ENCODE measurements around the gene LDHAL6B.

The LDHAL6B gene

GRCh38 chr15:59227021-59227420 is 20.4 kb downstream of the LDHAL6B start:
- no peak overlapping the region for H3K27ac ChIP-seq
- H3K36me3 ChIP-seq (ENCODE audit: insufficient read depth), result no peaks in the 10 kb centered on the region
- no peaks in the 10 kb centered on the region for H3K79me2 ChIP-seq (ENCODE audit: insufficient read depth, low read depth)
- H3K9ac ChIP-seq, result no peak overlapping the region
- H3K27me3 ChIP-seq (ENCODE audit: insufficient read depth, low read depth), result no peaks in the 10 kb centered on the region
- no peaks in the 10 kb centered on the region for H4K20me1 ChIP-seq (ENCODE audit: insufficient read depth)
- H3K4me2 ChIP-seq, result no peak overlapping the region
- no peaks in the 10 kb centered on the region for H3K4me1 ChIP-seq (ENCODE audit: low read depth, poor library complexity, severe bottlenecking)
- no peak overlapping the region for H3K4me3 ChIP-seq (IDR thresholded peaks at IDR 0.05; ENCODE audit: insufficient read depth, low read depth, low read length)
- H2AFZ ChIP-seq (ENCODE audit: low read depth), result no peak overlapping the region
- no peak for TF ChIP-seq CTCF (conservative IDR thresholded peaks at IDR 0.05; ENCODE audit: low read depth, low read length)

GRCh38 chr15:59229015-59229414 is 22.4 kb downstream of the LDHAL6B start:
- Histone ChIP-seq H3K27ac (no peak overlapping the region), H2AFZ (ENCODE audit: low read depth) (no peak overlapping the region), H3K27me3 (ENCODE audit: insufficient read depth, low read depth) (no peaks in the 10 kb centered on the region), H3K4me2 (no peak overlapping the region), H3K79me2 (ENCODE audit: insufficient read depth, low read depth) (no peaks in the 10 kb centered on the region), H3K4me3 (IDR thresholded peaks at IDR 0.05; ENCODE audit: insufficient read depth, low read depth, low read length) (no peak overlapping the region), H3K36me3 (ENCODE audit: insufficient read depth) (no peaks in the 10 kb centered on the region), H3K4me1 (ENCODE audit: low read depth, poor library complexity, severe bottlenecking) (no peaks in the 10 kb centered on the region), H3K9ac (no peak overlapping the region), H4K20me1 (ENCODE audit: insufficient read depth) (no peaks in the 10 kb centered on the region)
- no peak for TF ChIP-seq CTCF (conservative IDR thresholded peaks at IDR 0.05; ENCODE audit: low read depth, low read length)

- no peaks in the 10 kb centered on the region for H4K20me1 ChIP-seq (ENCODE audit: insufficient read depth)
- TF ChIP-seq CTCF (conservative IDR thresholded peaks at IDR 0.05; ENCODE audit: low read depth, low read length), result no peak
Observed at GRCh38 chr15:59229453-59229852, 22.8 kb downstream of the LDHAL6B start.

GRCh38 chr15:59230531-59231055 is 23.9 kb downstream of the LDHAL6B start:
- Histone ChIP-seq H3K4me2 (no peak overlapping the region), H3K36me3 (ENCODE audit: insufficient read depth) (no peaks in the 10 kb centered on the region), H4K20me1 (ENCODE audit: insufficient read depth) (no peaks in the 10 kb centered on the region), H3K27ac (no peak overlapping the region), H2AFZ (ENCODE audit: low read depth) (no peak overlapping the region), H3K79me2 (ENCODE audit: insufficient read depth, low read depth) (no peaks in the 10 kb centered on the region), H3K9ac (no peak overlapping the region), H3K4me3 (IDR thresholded peaks at IDR 0.05; ENCODE audit: insufficient read depth, low read depth, low read length) (no peak overlapping the region), H3K27me3 (ENCODE audit: insufficient read depth, low read depth) (no peaks in the 10 kb centered on the region), H3K4me1 (ENCODE audit: low read depth, poor library complexity, severe bottlenecking) (no peaks in the 10 kb centered on the region)
- TF ChIP-seq CTCF (conservative IDR thresholded peaks at IDR 0.05; ENCODE audit: low read depth, low read length), result no peak

More at GRCh38 chr15:59229453-59229852, 22.8 kb downstream of the LDHAL6B start:
- Histone ChIP-seq H3K4me2 (no peak overlapping the region), H3K9ac (no peak overlapping the region), H3K4me1 (ENCODE audit: low read depth, poor library complexity, severe bottlenecking) (no peaks in the 10 kb centered on the region), H3K27ac (no peak overlapping the region), H2AFZ (ENCODE audit: low read depth) (no peak overlapping the region), H3K27me3 (ENCODE audit: insufficient read depth, low read depth) (no peaks in the 10 kb centered on the region), H3K79me2 (ENCODE audit: insufficient read depth, low read depth) (no peaks in the 10 kb centered on the region), H3K4me3 (IDR thresholded peaks at IDR 0.05; ENCODE audit: insufficient read depth, low read depth, low read length) (no peak overlapping the region), H3K36me3 (ENCODE audit: insufficient read depth) (no peaks in the 10 kb centered on the region)
